HEK293T (cell line): ENCODE measurements around the gene GRIN2A.

Experiments used
- ARNT ChIP-seq: fragments of 450-650 bp; IDR thresholded peaks from 2 replicates; pipeline ENCODE4 v1.6.1; 2017; ENCODE audit warnings: mild to moderate bottlenecking
- FOXA1 ChIP-seq: fragments of 450-650 bp; IDR thresholded peaks from 2 replicates; pipeline ENCODE4 v1.6.1; 2016; ENCODE audit warnings: mild to moderate bottlenecking
- FOXK2 ChIP-seq: fragments of 450-650 bp; IDR thresholded peaks from 2 replicates; pipeline ENCODE4 v1.6.1; 2016; ENCODE audit warnings: mild to moderate bottlenecking
- FOXM1 ChIP-seq: fragments of 450-650 bp; IDR thresholded peaks from 2 replicates; pipeline ENCODE4 v1.6.1; 2017; ENCODE audit warnings: mild to moderate bottlenecking, borderline replicate concordance
- L3MBTL2 ChIP-seq: fragments of 450-650 bp; conservative IDR thresholded peaks from 2 replicates; pipeline ENCODE4 v1.6.1; 2016; ENCODE audit warnings: mild to moderate bottlenecking
- LEF1 ChIP-seq: fragments of 450-650 bp; IDR thresholded peaks from 2 replicates; pipeline ENCODE4 v1.6.1; 2017; ENCODE audit warnings: mild to moderate bottlenecking, borderline replicate concordance
- SP1 ChIP-seq: fragments of 450-650 bp; IDR thresholded peaks from 2 replicates; pipeline ENCODE4 v1.6.1; 2017
- SUZ12 ChIP-seq: fragments of 450-650 bp; IDR thresholded peaks from 2 replicates; pipeline ENCODE4 v1.6.1; 2016; ENCODE audit warnings: mild to moderate bottlenecking
- TARDBP ChIP-seq: fragments of 450-650 bp; IDR thresholded peaks from 2 replicates; pipeline ENCODE4 v1.6.1; 2016
- ZNF384 ChIP-seq: fragments of 450-650 bp; IDR thresholded peaks from 2 replicates; pipeline ENCODE4 v1.6.1; 2016
- TF ChIP-seq, protein P1 (sequence below): fragments of 450-650 bp; IDR thresholded peaks from 2 replicates; pipeline ENCODE4 v1.6.1; 2016

DNA sequence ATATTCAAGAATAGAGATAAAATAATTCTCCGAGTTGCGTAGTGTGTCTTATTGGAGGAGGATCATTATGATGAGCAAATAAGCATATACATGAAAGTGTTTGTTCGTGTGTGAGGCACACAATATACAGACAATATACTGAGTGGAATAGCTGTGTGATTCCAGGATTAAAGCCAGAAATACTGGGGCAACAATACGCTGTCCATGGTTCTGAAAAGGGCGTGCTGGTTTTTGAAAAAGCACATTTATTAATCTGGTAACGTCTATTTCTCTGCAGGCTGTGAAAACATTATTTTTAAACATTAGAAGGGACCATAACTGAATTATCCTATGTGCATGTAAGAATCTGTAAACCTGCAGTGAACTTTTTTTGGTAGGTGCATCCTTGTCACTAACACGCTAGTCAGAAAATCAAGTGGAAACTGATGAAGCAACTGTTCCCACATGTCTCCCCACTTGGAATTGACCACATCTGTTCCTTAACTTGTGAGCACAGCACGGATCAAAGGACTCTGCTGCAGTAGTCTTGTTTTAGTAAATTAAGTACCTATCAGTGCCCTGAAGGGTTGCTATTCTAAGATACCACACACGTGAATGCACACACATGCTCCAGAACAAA is 346.0 kb downstream of the GRIN2A start:
- no peak for TF ChIP-seq TARDBP
- TF ChIP-seq ARNT, result no peak
- no peak for TF ChIP-seq ZNF384
- no peak for TF ChIP-seq FOXK2
- no peak for TF ChIP-seq L3MBTL2
- TF ChIP-seq LEF1, result no peak
- TF ChIP-seq SP1, result no peak
- no peak for TF ChIP-seq FOXA1
- TF ChIP-seq, protein P1, sequence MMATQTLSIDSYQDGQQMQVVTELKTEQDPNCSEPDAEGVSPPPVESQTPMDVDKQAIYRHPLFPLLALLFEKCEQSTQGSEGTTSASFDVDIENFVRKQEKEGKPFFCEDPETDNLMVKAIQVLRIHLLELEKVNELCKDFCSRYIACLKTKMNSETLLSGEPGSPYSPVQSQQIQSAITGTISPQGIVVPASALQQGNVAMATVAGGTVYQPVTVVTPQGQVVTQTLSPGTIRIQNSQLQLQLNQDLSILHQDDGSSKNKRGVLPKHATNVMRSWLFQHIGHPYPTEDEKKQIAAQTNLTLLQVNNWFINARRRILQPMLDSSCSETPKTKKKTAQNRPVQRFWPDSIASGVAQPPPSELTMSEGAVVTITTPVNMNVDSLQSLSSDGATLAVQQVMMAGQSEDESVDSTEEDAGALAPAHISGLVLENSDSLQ, result no peak
- TF ChIP-seq SUZ12, result no peak
- no peak for TF ChIP-seq FOXM1
